ENCODE measurements around the gene ABCA7. TPM values are rescaled to one million over a fixed set of nuclear protein-coding genes. Genes with fewer than 3 reads are reported as not detected.

ABCA7 gene
- total RNA-seq, 2 experiments from 2014 or later, result 28.3 to 29.3 TPM

DNA sequence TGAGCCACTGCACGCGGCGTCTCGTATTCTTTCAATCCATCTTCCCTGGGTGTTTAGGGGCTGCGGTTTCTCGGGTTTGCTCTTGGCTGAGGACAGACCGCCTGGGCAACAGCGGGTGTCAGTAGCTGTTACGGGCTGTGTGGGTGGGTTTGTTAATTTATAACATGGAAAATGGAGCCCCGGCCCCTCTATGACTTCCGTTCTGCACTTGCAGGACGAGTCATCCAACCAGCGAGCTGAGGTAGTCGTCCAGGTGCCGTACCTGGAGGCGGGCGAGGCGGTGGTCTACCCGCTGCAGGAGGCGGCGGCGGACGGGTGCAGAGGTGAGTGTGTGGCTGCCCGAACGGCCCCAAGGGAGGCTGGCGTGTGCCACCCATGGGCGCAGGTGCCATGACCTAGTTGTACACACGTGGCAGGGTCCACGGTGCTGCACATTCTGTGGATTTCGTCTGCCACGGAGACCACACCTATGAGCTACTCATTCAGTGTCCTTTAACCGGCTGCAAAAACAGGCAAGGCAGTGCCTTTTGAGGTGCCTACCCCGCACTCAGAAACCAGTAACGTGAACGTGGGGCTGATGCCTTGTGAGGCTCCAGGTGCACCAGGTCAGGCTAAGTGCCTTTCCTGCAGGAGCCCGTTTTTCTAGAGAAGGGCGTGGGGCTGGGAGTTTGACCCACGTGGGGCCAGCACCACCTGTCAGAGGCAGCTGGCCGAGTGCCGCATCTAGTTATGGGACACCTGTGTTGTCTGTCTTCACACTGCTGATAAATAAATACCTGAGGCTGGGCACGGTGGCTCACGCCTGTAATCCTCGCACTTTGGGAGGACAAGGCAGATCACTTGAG lies 44.3 kb downstream of the ABCA7 start:
- peaks cover 57% of the 10 kb centered on the region for H3K36me3 Mint-ChIP-seq
- intact Hi-C loops (cut with micrococcal nuclease), result no loop called here
- H3K4me3 Mint-ChIP-seq, result no peak overlapping the region
- POLR2A ChIA-PET, result interaction anchor here (0.6 to 4.6 kb wide), 2 partner anchors 10 to 185 kb away, joined by 3 to 26 read pairs; partner anchors contain the start of genes CIRBP and POLR2E
- DNase-seq, result peak; percentile 51
- peaks cover 60% of the 10 kb centered on the region for H3K4me1 Mint-ChIP-seq (ENCODE audit: low read depth)
- peak overlapping the region; percentile 3 for H3K27ac Mint-ChIP-seq
- no peaks in the 10 kb centered on the region for H3K27me3 Mint-ChIP-seq
- CTCF ChIA-PET, result interaction anchor here (0.8 to 6.9 kb wide), 2 partner anchors 10 to 18 kb away, joined by 3 to 41 read pairs; partner anchors contain the start of gene ARHGAP45
- H3K9me3 Mint-ChIP-seq, result no peaks in the 10 kb centered on the region

DNA sequence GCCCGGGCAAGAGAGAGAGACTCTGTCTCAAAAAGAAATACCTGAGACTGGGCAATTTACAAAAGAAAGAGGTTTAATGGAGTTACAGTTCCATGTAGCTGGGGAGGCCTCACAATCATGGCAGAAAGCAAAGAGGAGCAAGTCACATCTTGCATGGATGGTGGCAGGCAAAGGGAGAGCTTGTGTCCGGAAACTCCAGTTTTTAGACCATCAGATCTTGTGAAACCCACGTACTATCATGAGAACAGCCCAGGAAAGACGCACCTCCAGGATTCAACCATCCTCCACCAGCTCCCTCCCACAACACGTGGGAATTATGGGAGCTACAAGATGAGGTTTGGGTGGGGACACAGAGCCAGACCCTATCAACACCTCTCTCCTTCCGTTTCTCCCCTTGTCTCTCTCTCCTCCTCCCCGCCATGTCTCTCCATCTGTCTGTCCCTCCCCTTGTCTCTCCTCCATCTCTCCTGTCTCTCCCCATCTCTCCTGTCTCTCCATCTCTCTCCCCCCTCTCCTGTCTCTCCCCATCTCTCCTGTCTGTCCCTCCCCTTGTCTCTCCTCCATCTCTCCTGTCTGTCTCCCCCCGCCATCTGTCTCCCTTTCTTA lies 45.2 kb downstream of the ABCA7 start:
- ChIA-PET CTCF (interaction anchor here (0.8 to 6.9 kb wide), 2 partner anchors 9 to 19 kb away, joined by 3 to 41 read pairs; partner anchors contain the start of gene ARHGAP45), POLR2A (interaction anchor here (1.0 to 4.6 kb wide), 3 partner anchors 9 to 45 kb away, joined by 3 to 26 read pairs (median 18); partner anchors contain the start of gene POLR2E)
- Mint-ChIP-seq H3K9me3 (no peaks in the 10 kb centered on the region), H3K36me3 (peaks cover 49% of the 10 kb centered on the region), H3K4me1 (ENCODE audit: low read depth) (peaks cover 52% of the 10 kb centered on the region), H3K27ac (peak overlapping the region; percentile 66), H3K4me3 (peak overlapping the region; percentile 9), H3K27me3 (no peaks in the 10 kb centered on the region)
- intact Hi-C loops (cut with micrococcal nuclease), result no loop called here
- DNase-seq, result no peak

DNA sequence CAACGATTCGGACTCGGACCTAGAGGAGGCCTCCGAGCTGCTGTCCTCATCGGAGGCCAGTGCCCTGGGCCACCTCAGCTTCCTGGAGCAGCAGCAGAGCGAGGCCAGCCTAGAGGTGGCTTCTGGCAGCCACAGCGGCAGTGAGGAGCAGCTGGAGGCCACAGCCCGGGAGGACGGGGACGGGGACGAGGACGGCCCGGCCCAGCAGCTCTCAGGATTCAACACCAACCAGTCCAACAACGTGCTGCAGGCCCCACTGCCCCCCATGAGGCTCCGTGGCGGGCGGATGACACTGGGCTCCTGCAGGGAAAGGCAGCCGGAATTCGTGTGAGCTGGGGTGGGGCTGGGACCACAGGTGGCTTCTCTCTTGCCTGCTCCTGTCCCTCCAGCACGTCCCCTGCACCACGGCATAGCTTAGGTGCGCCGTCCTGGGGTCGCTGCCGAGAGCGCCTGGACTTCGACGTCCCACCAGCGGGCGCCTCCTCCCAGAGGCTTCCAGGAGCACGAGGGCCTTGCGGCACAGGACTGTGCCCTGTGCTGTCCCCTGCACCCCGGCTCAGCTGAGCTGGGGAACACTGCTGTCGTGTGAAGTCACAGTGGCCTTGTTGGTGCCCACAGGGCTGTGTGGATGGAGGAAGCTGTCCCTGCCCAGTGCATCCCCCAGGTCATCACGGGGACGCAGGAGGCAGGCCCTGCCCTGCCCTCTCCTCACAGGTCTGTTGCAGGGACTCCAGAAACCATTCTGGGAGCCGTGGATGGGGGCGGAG lies 46.0 kb downstream of the ABCA7 start:
- Mint-ChIP-seq H3K36me3 (peaks cover 46% of the 10 kb centered on the region), H3K4me1 (ENCODE audit: low read depth) (peaks cover 50% of the 10 kb centered on the region), H3K4me3 (peak overlapping the region; percentile 9), H3K27me3 (no peaks in the 10 kb centered on the region), H3K9me3 (no peaks in the 10 kb centered on the region), H3K27ac (peak overlapping the region; percentile 18)
- no peak for DNase-seq
- ChIA-PET CTCF (interaction anchor here (1.3 to 6.9 kb wide), 3 partner anchors 20 to 45 kb away, joined by 3 to 41 read pairs (median 8); partner anchors contain the start of genes ABCA7 and ARHGAP45), POLR2A (interaction anchor here (1.0 to 4.6 kb wide), 5 partner anchors 8 to 59 kb away, joined by 3 to 26 read pairs (median 3); partner anchors contain the start of genes CNN2 and POLR2E)
- intact Hi-C loops (cut with micrococcal nuclease), result no loop called here

DNA sequence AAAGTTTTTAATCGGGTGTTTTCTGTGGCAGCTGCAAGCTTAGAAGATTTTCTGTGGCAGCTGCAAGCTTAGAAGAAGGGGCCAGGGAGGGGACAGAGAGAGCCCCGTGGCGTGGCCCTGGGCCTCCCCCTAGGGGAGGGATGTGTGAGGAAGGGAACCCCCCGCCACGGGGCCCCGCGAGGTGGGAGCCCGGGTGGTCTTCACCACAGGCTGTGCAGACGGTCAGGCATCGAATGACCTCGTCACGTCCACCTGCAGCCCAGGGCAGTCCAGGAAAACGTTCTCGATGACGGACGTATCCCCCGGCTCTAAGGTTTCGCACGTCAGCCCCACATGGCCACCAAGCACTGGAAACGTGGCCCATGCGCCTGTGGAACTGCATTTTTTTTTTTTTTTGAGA lies 46.7 kb downstream of the ABCA7 start:
- peaks cover 49% of the 10 kb centered on the region for H3K4me1 Mint-ChIP-seq (ENCODE audit: low read depth)
- no peaks in the 10 kb centered on the region for H3K9me3 Mint-ChIP-seq
- peak overlapping the region; percentile 18 for H3K27ac Mint-ChIP-seq
- H3K27me3 Mint-ChIP-seq, result no peaks in the 10 kb centered on the region
- DNase-seq, result no peak
- POLR2A ChIA-PET, result interaction anchor here (1.0 to 4.6 kb wide), 6 partner anchors 8 to 60 kb away, joined by 3 to 26 read pairs (median 6); partner anchors contain the start of genes CNN2 and POLR2E
- intact Hi-C loops (cut with micrococcal nuclease), result loop anchor here (1.0 kb wide), 1 partner anchor 9 kb away; no protein-coding TSS in a partner anchor
- peaks cover 42% of the 10 kb centered on the region for H3K36me3 Mint-ChIP-seq
- no peak overlapping the region for H3K4me3 Mint-ChIP-seq
- CTCF ChIA-PET, result interaction anchor here (1.3 to 6.9 kb wide), 3 partner anchors 20 to 46 kb away, joined by 3 to 41 read pairs (median 8); partner anchors contain the start of genes ABCA7 and ARHGAP45

DNA sequence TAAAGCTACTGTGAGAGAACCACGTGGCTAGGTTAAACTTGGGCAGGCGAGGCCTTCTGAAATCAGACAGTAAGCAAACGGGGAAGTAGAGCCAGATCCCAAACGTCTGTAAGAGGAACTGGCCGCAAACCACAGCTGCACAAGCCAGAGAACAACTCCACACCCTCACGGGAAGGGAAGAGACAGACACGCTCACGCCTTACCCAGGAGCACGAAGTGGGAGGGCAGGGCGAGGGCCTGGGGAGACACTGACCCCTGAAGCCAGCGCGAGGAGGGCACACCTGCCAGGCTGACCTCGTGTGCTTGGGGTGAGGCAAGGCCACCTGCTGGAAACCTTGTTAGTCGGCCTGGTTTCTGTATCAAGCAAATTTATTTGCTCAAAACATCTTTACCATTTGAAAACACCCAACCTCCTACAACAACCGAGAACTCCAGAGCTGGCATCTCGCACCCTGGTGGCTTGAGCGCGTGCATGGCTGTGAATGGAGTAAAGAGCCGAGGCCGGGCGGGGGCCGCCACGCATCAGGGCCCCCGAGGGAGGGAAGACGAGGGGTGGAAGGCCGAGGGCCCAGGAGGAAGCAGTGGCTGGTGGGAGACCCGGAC lies 48.0 kb downstream of the ABCA7 start:
- POLR2A ChIA-PET, result interaction anchor here (1.1 to 3.9 kb wide), 5 partner anchors 8 to 38 kb away, joined by 3 to 18 read pairs (median 10); partner anchors contain the start of gene GPX4
- Mint-ChIP-seq H3K4me1 (ENCODE audit: low read depth) (peaks cover 45% of the 10 kb centered on the region), H3K27me3 (no peaks in the 10 kb centered on the region), H3K9me3 (no peaks in the 10 kb centered on the region), H3K36me3 (peaks cover 35% of the 10 kb centered on the region), H3K27ac (peak overlapping the region; percentile 81), H3K4me3 (peak overlapping the region; percentile 13)
- CTCF ChIA-PET, result interaction anchor here (0.9 to 6.9 kb wide), 4 partner anchors 17 to 66 kb away, joined by 3 to 41 read pairs (median 6); partner anchors contain the start of genes ABCA7 and ARHGAP45
- peak; percentile 51 for DNase-seq
- intact Hi-C loops (cut with micrococcal nuclease), result loop anchor here (1.0 kb wide), 1 partner anchor 11 kb away; no protein-coding TSS in a partner anchor

DNA sequence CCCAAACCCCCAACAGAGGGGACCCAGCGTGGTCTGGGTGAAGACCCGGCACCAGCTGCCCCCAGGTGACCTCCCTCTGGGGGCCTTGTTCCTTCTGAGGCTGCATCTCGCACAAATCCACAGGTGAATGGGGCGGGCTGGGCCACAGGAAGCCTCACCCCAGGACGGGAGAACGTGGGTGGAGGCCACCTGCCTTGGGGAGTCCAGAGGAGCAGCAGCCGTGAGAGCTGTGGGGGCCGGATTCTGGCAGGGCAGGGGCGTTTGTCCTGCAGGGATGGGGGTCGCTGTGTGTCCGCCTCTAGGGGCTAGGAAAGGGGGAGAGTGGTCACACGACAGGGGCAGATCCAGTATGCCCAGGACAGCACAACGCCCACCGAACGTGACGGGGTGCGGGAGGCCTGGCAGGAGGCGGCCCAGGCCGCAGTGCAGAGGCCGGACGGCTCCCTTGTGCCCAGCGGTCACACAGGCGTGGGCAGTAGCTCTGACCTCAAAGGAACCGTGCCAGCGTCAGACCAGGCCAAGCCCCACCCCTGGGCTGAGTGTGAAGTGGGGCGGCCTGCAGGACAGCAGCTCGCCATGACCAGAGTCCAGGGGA lies 48.6 kb downstream of the ABCA7 start:
- intact Hi-C loops (cut with micrococcal nuclease), result no loop called here
- H3K36me3 Mint-ChIP-seq, result peaks cover 39% of the 10 kb centered on the region
- ChIA-PET POLR2A (interaction anchor here (0.9 to 3.9 kb wide), 5 partner anchors 9 to 16 kb away, joined by 3 to 18 read pairs (median 10); partner anchors contain the start of gene GPX4), CTCF (interaction anchor here (0.9 to 6.9 kb wide), 5 partner anchors 16 to 105 kb away, joined by 3 to 41 read pairs (median 4); partner anchors contain the start of gene ARHGAP45)
- peaks cover 48% of the 10 kb centered on the region for H3K4me1 Mint-ChIP-seq (ENCODE audit: low read depth)
- no peaks in the 10 kb centered on the region for H3K9me3 Mint-ChIP-seq
- no peaks in the 10 kb centered on the region for H3K27me3 Mint-ChIP-seq
- no peak for DNase-seq
- H3K27ac Mint-ChIP-seq, result peak overlapping the region; percentile 81
- H3K4me3 Mint-ChIP-seq, result no peak overlapping the region

DNA sequence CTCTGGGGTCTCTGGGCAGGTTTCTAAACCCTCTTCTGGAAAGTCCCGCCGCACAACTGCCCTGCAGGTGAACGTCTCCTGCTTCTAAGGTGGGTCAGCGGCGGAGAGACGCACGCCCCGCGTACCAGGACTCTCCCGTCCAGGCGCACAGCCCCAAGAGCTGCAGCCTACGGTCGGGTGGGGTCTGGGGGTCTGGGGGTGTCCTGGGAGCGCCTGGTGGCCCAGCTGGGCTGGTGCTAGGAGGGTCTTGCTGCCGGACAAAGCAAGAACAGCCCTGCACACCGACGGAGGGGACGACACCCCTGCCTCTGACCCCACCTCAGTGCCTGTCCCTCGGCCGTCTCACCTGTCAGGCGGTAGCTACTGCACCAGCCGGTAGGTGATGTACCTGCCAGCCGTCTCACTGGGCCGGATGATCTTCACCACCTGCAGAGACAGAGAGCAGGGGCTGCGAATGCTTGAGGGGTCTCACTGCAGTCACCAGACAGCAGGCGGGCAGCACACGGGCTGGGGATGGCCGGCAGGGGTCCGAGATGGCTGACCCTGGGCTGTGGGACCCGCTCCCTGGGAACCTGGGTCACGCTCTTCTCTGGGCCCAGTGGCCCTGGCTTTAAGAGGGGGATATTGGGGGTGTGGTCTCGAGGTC lies 49.3 kb downstream of the ABCA7 start:
- CTCF ChIA-PET, result interaction anchor here (1.0 to 6.9 kb wide), 4 partner anchors 10 to 105 kb away, joined by 3 to 41 read pairs (median 5); partner anchors contain the start of gene ARHGAP45
- POLR2A ChIA-PET, result interaction anchor here (0.9 to 2.8 kb wide), 5 partner anchors 10 to 51 kb away, joined by 3 to 11 read pairs (median 5); partner anchors contain the start of gene GPX4
- Mint-ChIP-seq H3K4me3 (no peak overlapping the region), H3K9me3 (no peaks in the 10 kb centered on the region), H3K27me3 (no peaks in the 10 kb centered on the region), H3K27ac (no peak overlapping the region), H3K36me3 (peaks cover 32% of the 10 kb centered on the region), H3K4me1 (ENCODE audit: low read depth) (peaks cover 46% of the 10 kb centered on the region)
- no peak for DNase-seq
- intact Hi-C loops (cut with micrococcal nuclease), result no loop called here

DNA sequence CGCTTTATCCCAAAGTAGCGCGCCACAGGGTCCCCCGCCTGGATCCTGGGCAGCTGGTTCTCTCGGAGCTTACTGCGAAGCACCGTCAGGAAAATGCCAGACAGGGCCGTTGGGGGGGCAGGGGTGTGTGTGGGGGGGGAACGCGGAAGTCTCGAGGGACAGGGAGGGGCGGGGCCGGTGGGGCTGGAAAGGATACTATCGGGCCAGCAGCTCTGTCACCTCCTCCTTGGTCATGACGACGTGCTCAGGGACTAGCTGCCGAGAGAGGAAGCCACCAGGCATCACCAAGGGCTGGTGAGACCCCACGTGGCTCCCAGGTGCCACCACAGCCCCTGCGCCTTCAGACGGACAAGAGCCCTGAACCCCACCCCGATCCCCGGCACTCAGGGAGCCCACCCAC lies 50.0 kb downstream of the ABCA7 start:
- Mint-ChIP-seq H3K4me3 (no peak overlapping the region), H3K27me3 (no peaks in the 10 kb centered on the region), H3K9me3 (no peaks in the 10 kb centered on the region), H3K27ac (no peak overlapping the region), H3K36me3 (peaks cover 28% of the 10 kb centered on the region), H3K4me1 (ENCODE audit: low read depth) (peaks cover 45% of the 10 kb centered on the region)
- DNase-seq, result no peak
- intact Hi-C loops (cut with micrococcal nuclease), result no loop called here
- POLR2A ChIA-PET, result interaction anchor here (1.0 to 2.1 kb wide), 2 partner anchors 13 to 51 kb away, joined by 3 to 11 read pairs; partner anchors contain the start of gene GPX4
- CTCF ChIA-PET, result interaction anchor here (1.0 to 6.9 kb wide), 4 partner anchors 10 to 104 kb away, joined by 3 to 41 read pairs (median 5); partner anchors contain the start of gene ARHGAP45

DNA sequence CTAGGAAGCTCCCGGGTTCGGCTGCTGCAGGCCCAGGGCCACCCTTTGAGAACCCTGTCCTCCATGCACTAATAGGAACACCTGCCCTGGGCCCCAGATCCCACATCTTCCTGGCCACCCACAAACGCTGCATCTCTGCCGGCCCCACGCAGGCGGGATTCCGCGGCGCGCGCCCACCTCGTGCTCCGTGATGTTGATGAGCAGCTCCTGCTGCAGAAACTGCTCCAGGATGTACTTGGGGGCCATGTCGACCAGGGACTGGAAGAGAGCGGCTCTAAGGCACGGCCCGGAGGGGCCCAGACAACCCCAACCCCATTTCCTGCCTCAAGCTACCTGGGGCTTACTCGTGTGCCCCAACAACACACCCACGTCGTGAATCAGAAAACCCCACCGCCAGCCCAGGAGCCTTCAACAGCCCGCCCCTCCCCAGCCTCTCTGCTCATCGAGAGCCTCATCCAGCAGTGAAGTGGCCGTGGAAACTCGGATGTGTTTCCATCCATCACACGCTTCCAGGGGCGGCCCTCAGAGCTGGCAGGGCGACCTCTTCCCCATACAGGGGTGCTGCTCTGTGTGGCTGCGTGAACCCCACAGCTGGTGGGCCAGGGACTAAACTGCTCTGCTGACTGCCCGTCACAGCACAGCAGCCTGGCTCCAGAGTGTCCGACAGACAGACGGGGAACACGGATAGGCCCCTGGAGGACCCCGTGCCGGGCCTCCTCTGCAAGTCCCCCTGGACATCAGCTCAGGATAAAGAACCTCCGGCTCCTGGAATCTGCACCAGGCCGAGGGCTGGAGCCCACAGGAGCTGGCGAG lies 51.0 kb downstream of the ABCA7 start:
- Mint-ChIP-seq H3K4me1 (ENCODE audit: low read depth) (peaks cover 45% of the 10 kb centered on the region), H3K9me3 (no peaks in the 10 kb centered on the region), H3K36me3 (peaks cover 23% of the 10 kb centered on the region), H3K27ac (peak overlapping the region; percentile 38), H3K4me3 (no peak overlapping the region), H3K27me3 (no peaks in the 10 kb centered on the region)
- peak; percentile 49 for DNase-seq
- ChIA-PET CTCF (interaction anchor here (1.6 kb wide), 1 partner anchor 9 kb away, joined by 5 read pairs; no protein-coding TSS in a partner anchor), POLR2A (interaction anchor here (0.7 kb wide), 1 partner anchor 26 kb away, joined by 3 read pairs; no protein-coding TSS in a partner anchor)
- intact Hi-C loops (cut with micrococcal nuclease), result no loop called here
